Stimulated activated CD4-positive, alpha-beta T cell treated with anti-CD3 and anti-CD28 coated beads, TNF-alpha, amount 100 ng/mL, for 48 hours (primary cell): ENCODE results near the gene CSE1L.
"Not testable (repeated sequence)": the region's sequence is repeated elsewhere in the genome, so short reads cannot be mapped to it uniquely, and the experiment has no call there.

Source experiments
- DNase-seq, 3 donors: peaks; one replicate each; pipeline ENCODE4 v3.0.0-alpha.2; 2020; ENCODE audit warnings: low read depth in 3 of 3

Gene CSE1L

DNA sequence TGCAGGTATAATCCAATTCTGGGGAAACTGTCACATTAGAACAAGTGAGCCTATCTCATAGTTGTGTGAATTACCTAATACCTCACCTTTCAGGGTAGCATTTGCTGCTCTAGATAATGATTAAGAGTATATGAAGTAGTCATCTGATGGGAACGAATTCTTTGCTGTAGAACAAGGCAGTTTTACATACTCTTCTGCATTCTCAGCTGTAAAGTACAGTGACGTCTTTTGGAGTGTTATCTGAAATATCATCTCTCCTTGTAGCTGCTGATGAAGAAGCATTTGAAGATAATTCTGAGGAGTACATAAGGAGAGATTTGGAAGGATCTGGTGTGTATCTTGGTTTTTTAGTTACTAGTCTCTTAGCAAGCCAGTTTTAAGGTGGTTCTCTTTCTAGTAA lies 28.4 kb downstream of the CSE1L start:
- DNase-seq, result no peak

DNA sequence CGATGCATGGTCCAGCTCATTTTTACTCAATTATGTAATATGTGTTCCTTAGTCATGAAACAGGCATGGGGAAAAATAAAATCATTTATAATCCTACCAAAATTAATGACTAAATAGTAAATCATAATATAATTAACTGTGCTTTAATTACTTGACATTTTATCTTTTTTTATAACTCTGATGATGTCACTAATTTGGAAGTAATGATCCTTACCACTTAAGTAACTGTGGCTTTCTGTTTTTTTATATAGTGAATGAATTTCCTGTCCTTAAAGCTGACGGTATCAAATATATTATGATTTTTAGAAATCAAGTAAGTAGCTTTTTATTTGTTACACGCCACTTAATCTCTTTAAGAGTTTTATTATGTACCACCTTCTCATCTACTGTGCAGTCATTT lies 32.2 kb downstream of the CSE1L start:
- DNase-seq, result no peak

DNA sequence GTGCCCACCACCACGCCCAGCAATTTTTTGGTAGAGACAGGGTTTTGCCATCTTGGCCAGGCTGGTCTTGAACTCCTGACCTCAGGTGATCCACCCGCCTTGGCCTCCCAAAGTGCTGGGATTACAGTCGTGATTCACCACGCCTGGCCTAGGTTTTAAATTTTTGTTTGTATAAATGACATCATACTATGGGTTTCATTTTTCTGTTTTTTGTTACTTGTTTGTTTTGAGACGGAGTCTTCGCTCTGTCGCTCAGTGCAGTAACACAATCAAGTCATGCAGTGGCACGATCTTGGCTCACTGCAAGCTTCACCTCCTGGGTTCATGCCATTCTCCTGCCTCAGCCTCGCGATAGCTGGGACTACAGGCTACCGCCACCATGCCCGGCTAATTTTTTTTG lies 36.2 kb downstream of the CSE1L start:
- DNase-seq, result not testable (repeated sequence)

DNA sequence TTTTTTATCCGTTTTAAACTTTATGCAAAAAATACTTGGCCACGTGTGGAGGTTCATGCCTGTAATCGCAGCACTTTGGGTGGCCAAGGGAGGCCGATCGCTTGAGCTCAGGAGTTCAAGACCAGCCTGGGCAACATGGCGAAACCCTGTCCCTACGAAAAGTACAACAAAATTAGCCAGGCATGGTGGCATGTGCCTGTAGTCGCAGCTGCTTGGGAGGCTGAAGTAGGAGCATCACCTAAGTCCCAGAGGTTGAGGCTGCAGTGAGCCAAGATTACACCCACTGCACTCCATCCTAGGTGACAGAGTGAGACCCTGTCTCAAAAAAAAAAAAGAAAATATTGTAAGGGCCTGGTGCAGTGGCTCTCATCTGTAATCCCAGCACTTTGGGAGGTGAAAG lies 45.0 kb downstream of the CSE1L start:
- DNase-seq, result no peak

DNA sequence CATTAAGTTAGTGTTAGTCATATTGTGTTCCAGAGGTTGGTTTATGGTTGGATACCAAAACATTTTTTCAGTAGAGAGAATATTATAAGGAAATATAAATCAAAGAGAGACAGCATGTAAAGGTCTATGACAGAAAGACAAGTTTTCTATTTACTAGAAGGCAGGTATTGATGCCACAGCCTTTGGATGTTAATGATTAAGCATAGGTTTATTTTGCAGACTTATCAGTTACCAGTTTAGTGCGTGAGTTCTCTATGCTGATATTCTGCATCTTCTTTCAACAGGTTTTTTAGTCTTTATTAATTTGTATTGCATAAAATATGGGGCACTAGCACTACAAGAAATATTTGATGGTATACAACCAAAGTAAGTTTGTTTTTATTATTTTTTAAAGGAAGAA lies 45.6 kb downstream of the CSE1L start:
- no peak for DNase-seq

DNA sequence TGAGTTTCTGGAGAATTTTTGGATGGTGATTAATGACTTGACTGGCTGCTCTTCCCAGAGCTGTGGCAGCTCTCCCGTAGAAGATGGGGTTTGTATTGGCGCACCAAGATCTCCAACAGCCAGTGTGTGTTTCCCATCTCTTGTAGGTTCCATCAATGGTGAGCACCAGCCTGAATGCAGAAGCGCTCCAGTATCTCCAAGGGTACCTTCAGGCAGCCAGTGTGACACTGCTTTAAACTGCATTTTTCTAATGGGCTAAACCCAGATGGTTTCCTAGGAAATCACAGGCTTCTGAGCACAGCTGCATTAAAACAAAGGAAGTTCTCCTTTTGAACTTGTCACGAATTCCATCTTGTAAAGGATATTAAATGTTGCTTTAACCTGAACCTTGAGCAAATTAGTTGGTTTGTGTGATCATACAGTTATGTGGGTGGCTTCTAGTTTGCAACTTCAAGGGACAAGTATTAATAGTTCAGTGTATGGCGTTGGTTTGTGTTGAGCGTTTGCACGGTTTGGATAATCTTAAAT lies 50.2 kb downstream of the CSE1L start:
- no peak for DNase-seq

DNA sequence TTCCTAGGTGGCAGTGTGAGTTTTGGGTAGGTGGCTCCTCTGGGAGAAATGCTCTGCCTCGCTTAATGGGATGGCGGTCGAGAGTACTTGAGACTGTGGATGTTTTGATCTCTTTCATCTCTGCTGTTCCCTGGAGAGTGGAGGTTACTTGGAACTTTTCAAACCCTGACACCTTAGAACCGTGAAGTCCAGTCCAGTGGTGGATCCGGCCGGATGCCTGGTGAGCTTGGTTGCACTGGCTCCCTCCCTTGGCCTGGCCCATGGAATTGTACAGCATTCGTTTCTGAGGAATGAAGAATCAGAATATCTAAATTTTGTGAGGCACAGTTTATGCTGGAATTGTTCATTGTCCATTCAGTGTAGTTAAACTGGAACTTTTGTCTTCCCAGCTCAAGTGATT lies 51.0 kb downstream of the CSE1L start:
- no peak for DNase-seq

DNA sequence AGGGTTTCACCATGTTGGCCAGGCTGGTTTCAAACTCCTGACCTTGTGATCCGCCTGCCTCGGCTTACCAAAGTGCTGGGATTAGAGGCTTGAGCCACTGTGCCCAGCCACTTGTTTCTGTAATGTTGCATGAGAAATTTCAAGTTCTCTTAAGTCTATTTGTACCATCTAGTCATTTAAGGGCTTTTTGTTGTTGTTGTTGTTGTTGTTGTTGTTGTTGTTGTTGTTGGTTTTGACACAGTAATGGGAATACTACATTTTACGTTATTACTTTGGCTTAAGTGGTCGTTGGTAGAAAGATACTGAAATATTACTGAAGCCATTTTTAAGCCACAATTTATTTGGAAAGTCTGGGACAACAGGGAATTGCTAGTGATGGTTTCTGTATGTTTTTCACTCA lies 52.0 kb downstream of the CSE1L start:
- DNase-seq, result no peak

DNA sequence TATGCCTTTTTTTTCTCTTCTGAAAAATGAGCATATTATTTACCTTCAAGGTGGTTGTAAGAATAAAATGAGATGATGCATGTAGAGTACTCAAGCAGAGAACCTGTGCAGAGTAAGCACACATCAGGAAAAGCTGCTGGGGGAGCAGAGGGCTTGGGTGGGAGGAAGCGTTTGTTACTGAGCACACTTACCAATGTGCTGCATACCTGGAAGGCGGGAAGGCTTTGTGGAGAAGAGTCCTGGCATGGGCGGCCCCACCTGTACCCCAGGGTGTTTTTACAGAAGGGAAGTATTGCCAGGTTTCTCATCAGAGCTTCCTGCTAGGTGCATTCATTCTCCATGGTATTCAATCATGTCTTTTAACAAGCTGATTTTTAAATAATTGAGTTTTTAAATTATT lies 52.9 kb downstream of the CSE1L start:
- no peak for DNase-seq

DNA sequence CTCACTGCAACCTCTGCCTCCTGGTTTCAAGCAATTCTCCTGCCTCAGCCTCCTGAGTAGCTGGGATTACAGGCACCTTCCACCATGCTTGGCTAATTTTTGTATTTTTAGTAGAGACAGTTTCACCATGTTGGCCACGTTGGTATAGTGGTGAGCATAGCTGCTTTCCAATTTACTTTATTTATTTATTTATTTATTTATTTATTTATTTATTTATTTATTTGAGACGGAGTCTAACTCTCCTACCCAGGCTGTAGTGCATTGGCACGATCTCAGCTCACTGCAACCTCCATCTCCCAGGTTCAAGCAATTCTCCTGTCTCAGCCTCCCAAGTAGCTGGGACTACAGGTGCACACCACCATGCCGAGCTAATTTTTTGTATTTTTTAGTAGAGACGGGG lies 54.2 kb downstream of the CSE1L start:
- DNase-seq, result not testable (repeated sequence)

DNA sequence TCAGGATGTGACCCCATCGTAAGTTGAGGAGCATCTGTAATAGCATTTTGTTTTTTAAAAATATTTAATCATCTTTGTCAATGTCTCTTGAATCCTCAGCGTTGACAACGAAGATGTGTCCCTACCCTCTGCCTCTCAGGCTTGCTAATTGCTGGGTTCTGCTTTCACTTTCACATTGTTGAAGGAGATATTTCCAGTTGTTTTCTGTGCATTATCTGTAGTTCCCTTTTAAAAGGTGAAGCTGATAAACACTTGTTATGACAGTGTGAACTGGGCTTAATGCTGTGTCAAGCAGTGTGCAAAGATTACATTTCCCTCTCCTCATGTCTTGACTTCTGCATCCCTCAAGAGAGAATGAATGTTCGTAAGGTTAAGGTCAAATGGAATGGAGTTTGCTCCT lies 54.9 kb downstream of the CSE1L start:
- no peak for DNase-seq

DNA sequence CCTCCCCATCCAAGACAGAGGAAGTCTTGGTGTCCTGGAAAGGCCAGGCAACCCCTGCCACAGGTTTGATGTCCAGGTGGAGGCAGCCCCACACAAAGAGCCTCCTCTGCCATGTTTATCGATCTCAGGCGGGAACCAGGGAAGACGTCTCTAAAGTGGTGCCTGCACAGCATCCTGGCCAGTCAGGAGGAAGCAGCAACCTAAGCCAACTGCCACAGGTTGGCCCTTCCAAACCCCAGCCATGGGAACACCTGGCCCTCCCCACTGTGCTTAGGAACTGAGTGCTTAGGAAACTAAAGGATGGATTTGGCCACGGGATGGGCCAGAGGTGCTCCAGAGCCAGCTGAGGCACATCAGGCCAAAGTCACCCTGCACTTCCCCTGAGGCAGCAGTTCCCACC lies 56.9 kb downstream of the CSE1L start:
- DNase-seq, result no peak

DNA sequence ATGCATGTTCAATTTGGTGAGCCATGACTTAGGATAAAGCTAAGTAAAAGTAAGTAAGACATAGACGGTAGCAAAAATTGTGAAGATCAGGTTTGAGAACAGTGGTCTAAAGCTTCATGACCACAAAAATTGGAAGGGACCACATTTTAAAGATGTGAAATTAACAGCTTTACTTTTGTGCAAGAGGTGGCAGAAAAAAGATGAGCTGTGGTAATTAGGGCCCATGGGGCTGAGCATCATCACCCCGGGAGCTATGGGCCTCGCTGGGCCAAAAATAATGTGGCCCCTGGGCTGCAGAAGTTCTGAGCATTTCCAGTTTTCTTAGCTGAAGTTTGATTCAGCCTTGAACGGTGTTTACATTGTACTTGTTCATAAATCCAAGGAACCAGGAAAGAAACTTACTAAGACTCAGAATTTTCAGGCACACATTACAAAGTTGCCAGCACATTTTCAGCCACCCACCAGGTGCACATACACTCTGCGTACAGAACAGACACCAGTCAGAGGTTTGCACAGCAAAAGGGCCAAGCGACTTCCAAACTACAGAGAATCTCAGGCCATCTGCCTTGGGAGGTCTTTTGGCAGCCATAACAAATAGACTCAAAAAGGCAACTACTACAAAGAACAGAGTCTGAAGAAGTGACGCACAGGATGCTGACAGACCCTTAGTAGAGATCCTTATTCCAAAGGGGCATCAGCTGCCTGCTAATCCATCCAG lies 57.7 kb downstream of the CSE1L start:
- no peak for DNase-seq

DNA sequence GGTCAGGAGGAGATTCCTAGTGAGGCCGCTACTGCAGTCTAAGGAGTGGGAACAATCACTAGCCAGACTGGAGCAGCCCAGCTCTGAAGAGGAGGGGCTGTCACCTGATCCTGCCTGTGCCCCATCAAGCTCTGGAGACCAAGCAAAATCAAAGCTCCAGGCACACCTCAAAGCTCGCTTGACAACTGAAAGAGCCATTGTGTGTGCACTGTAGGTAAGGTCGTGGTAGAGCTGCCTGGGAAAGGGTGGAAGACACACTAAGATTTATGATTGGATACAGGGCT lies 58.2 kb downstream of the CSE1L start:
- no peak for DNase-seq

DNA sequence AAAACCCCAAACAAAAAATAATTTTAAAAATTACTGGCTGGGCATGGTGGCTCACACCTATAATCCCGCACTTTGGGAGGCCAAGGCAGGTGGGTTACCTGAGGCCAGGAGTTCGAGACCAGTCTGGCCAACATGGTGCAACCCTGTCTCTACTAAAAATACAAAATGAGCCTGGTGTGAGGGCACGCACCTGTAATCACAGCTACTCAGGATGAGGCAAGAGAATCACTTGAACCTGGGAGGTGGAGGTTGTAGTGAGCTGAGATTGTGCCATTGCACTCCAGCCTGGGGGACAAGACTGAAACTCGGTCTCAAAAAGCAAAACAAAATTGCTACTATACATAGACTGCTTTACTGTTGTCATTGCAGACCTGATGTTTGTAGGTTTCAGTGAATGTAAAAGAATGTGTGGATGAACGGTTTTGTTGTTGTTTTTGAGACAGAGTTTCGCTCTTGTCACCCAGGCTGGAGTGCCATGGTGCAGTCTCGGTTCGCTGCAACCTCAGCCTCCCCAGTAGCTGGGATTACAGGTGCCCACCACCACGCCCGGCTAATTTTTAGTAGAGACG lies 59.0 kb downstream of the CSE1L start:
- not testable (repeated sequence) for DNase-seq

DNA sequence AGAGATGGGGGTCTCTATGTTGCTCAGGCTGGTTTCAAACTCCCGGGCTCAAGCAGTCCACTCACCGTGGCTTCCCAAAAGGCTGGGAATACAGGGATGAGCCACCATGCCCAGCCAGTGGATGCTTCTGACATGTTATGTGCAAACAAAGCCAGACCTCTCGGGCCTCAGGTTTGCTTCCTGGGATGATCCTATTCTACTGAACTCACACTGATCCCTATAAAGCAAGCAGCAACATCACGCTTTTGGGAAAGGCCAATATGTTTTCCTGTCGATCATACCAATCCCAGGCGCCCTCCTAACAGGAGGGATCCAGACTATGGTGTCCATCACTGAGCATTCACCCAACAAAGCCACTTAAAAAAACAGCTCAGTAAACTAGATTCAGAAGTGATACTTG lies 60.2 kb downstream of the CSE1L start:
- no peak for DNase-seq

DNA sequence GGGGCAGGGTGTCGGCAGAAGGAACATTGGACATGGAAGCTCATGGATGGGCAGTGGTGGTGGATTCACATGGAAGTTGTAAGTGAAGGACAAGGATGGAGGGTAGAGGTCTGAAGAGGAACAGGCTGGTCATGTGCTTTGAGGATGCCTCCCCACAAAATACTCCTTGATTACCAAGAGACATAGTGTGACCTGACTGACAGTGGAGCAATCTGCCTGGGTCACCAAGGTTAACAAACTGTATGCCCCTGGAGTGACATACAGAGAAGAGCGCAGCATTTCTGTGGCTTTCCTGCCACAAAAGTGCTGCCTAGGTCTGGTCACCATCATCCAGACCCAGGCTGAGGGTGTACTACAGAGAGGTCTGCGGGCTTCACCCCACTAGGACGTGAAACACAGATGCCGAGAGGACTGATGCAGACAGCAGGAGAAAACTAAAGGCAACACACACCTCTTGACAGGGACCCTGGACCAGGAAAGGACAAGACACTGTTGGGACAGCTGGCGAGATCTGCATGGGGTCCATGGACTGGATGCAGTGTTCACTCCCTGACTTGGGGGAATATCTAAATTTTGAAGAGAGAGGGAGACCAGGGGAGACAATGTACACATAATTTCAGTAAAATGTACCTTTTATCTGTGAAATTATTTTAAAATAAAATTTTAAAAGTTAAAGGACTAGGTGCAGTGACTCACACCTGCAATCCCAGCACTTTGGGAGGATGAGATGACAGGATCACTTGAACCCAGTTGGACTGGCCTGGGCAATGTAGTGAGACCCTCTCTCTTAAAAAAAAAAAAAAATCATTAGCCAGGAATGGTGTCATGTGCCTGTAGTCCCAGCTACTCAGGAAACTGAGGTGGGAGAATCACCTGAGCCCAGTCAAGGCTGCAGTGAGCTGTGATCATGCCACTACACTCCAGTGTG lies 64.9 kb downstream of the CSE1L start:
- DNase-seq, result no peak

DNA sequence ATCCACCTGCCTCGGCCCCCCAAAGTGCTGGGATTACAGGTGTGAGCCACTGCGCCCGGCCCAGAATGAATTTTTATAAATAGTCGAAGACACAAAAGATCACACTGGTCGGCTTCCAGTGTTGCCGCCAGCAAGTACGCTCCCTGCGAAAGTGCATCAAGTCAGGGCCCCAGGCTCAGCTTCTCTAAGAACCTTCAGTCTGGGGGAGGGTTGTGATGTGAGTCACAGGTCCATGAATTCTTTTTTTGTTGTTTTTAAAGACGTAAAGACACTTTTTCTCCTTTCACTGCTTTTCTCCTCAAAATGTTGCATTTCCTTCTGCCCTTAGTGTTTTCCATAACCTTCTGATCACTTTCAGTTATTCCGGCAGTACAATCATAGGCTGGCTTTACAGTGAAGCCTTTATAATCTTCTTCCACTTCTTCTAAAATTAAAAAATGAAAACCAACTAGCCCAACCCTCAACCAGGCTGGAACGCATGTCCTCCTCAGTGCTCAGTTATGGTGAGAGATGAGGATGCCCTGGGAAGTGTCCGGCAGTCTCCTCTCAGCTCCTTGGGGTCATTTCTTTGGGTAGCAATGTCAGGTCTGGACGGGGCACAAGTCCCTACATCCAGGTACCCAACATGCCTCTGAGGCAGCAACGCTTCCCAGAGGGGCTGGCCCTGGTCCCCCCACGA lies 66.6 kb downstream of the CSE1L start:
- no peak for DNase-seq

DNA sequence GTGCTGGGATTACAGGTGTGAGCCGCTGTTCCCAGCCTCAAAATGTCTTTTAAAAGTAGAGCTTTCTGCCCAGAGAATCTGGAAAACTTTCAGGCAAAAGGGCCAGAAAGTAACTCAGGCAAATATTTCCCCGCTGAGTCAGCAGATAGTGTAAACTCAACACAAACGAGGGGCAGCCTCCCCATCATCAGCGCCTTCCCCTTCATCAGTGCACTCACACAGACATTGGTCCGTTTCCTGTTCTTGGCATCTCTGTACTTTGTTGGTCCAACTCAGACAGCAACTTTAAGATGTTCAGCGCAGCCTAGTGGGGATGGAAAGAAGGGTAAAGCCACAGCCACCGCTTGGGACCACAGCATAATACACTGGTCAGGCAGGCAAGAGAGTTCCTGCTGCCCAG lies 69.5 kb downstream of the CSE1L start:
- DNase-seq, result no peak

DNA sequence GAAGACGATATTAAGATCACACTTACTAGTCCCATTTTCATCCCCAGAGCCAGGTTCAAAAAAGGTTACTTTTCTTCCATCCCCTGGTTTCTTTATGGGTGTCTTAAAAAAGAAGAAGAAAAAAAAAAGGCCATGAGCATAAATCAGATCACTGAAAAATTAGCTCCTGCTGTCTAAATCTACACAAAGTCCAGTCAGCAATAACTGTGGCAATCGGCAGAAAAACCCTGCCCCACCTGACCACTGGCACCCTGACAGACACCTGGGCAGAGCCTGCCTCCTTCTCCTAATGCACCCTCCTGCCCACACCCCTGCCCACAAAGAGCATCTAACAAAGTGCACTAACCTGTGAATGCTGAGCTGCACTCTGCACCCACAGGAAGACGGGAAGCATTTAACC lies 72.2 kb downstream of the CSE1L start:
- no peak for DNase-seq

DNA sequence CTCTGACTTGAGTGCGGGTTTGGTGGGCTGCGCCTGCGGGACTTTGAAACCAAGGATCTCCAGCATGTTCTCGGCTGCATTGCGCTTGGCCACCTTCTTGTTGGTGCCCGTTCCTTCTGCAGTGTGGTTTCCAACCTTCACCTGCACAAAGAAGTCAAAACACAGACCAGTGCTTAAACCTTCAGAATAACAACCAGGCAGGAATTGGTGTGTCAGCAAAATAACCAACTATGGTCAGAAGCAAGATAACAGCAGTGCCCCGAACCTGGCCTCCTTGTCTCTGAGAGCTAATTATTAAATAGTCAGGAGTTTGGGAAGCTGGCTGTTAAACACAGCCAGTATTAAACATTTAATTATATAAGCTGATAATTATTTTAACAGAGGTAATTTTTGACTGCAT lies 73.9 kb downstream of the CSE1L start:
- no peak for DNase-seq

DNA sequence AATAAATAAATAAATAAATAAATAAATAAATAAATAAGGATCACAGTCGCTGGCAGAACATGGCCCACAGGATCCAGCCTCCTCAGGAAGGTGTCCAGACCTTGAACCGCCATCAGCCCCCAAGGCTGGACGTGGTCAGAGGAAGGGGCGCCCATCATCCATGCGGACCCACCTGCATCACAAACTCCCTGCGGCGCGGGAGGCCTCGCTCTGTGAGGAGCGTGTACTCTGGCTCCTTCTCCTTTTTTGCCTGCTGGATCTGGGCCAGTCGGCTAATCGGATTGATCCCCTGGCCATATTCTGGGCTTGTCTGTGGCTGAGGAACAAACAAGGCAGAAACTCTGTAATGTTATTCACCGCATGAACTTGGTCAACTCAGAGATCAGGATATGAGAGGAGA lies 76.8 kb downstream of the CSE1L start:
- no peak for DNase-seq
